Panc1 (cell line): ENCODE data around the gene UBE2QL1.

Source experiments
- CTCF ChIP-seq: fragments of 450-650 bp; IDR thresholded peaks from 2 replicates; pipeline ENCODE4 v1.5.1; 2017; ENCODE audit warnings: mild to moderate bottlenecking
- POLR2AphosphoS5 ChIP-seq: IDR thresholded peaks from 2 replicates; pipeline ENCODE4 v1.6.1; 2012; ENCODE audit warnings: mild to moderate bottlenecking, low read depth, low read length, moderate library complexity
- REST ChIP-seq, 2 experiments: IDR thresholded peaks; 2 replicates each; pipeline ENCODE4 v1.6.1; 2011 to 2012; ENCODE audit warnings: low read depth in 2 of 2, control low read depth in 1 of 2, low read length in 1 of 2, mild to moderate bottlenecking in 1 of 2, moderate library complexity in 1 of 2; ENCODE audit not compliant: insufficient read depth in 1 of 2

DNA sequence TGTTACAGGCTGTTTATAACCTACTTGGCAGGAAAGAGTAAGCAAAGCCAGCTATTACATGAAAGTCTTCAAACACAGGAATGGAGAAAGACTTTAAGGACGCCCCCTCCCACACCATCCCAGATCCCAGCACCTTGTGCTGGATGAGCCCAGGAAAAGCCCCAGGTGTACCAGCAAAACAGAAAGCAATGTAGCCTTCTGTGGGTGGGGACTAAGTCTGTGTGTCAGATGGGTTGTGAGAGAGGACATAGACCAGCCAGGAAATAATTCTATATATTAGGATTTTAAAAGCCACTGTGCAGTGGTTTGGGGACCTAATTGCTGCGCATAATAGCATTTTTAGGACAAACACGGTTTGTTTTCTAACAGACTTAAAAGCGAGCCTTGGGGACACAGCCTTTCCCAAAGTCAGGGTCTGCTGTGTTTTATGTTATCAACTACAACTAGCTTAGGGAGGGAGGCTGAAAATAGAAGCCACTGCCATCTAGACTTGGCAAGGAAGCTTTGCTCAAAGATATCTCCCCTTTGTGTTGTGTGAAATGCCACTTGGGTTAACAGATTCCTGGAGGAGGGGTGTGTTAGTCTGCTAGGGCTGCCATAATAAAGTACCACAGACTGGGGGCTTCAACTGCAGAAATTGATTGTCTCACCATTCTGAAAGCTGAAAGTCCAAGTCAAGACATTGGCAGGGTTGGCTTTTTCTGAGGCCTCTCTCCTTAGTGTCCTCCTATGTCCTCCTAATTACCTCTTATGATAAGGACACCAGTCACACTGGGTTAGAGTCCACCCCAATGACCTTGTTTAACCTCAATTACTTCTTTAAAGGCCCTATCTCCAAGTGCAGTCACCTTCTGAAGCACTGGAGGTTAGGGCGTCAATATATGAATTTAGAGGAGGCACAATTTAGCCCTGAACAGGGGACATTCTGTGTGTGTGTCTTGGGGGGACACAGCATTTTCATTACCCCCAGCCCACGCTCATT is 17.2 kb upstream of the UBE2QL1 start:
- TF ChIP-seq CTCF (no peak), POLR2AphosphoS5 (no peak), REST (IDR thresholded peaks at IDR 0.05; ENCODE audit: insufficient read depth in 1 of 2, low read depth in 2 of 2, low read length in 1 of 2) (no peak)
